Measurements from ENCODE around the gene CDK3. TPM values are rescaled to one million over a fixed set of nuclear protein-coding genes. Genes with fewer than 3 reads are reported as not detected.
A peak's percentile ranks its signal among the peaks of the same experiment; 100 is the strongest.

Gene CDK3
- total RNA-seq, 2 donors from 2014 or later = 5.3 to 8.2 TPM

DNA sequence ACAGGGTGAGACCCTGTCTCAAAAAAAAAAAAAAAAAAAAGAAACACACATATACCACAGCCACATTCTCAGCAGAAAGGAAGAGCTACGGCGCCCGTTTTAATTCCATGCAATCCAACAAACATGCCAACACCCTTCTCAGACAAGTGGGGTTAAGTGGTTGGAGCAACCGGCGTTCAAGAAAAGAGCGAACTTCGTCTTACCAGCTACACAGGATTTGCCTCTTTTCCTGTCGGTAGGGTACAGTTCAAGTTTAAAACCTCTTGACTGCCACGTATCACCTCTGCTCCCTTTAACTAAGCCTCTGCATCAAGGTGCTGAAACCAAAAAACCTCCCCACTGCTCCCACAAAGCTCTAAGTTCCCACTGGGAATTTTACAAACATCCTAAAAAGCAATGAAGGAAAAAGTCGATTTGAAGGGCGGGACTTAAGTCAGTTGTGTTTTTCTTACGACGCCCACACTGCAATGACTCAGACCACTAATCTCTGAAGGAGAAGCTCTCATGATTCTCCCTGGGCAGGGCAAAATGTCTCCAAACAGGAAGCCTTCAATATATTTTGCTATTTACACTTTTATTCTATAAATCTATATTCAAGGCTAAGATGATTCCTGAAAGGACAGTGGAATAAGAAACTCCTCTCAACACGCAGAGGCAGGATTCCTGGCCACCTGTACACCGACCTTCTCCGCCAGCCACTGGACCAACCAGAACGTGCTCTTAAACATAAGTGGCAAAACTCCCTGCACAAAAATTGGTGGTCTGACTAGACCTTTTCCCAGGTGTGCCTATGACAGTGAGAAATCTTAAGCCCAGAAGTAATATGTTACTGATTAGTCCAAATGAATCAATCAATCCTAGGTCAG, 52.8 kb downstream of the CDK3 start:
- peaks cover 29% of the 10 kb centered on the region for H3K36me3 ChIP-seq
- no peaks in the 10 kb centered on the region for H3K9me3 ChIP-seq
- H3K9ac ChIP-seq (ENCODE audit: low read depth in 2 of 2, low read length in 2 of 2) = no peak overlapping the region
- no peak for DNase-seq
- H3K27me3 ChIP-seq = no peaks in the 10 kb centered on the region
- H3K4me3 ChIP-seq = no peak overlapping the region
- TF ChIP-seq, protein P1, sequence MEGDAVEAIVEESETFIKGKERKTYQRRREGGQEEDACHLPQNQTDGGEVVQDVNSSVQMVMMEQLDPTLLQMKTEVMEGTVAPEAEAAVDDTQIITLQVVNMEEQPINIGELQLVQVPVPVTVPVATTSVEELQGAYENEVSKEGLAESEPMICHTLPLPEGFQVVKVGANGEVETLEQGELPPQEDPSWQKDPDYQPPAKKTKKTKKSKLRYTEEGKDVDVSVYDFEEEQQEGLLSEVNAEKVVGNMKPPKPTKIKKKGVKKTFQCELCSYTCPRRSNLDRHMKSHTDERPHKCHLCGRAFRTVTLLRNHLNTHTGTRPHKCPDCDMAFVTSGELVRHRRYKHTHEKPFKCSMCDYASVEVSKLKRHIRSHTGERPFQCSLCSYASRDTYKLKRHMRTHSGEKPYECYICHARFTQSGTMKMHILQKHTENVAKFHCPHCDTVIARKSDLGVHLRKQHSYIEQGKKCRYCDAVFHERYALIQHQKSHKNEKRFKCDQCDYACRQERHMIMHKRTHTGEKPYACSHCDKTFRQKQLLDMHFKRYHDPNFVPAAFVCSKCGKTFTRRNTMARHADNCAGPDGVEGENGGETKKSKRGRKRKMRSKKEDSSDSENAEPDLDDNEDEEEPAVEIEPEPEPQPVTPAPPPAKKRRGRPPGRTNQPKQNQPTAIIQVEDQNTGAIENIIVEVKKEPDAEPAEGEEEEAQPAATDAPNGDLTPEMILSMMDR (IDR thresholded peaks at IDR 0.05) = no peak
- peaks cover 4% of the 10 kb centered on the region for H3K4me1 ChIP-seq
- intact Hi-C loops (cut with DNase I) = no loop called here
- peak overlapping the region; percentile 45 for H3K27ac ChIP-seq

DNA sequence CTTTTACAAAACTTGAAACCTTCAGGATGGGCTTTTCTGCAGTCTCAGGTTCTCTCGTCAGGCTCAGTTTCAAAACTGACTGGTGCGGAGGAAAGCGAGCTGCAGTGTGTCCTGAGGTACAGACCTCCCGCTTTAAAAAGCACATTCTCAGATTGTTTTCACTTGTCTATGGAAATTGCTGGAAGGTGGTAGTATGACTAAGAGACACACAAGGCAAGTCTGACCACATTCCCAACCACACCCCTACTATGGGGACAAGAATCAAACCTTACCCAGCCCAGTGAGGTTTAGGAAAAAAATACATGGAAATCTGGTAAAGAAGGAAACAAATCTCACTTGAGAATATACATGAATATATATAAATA, 53.4 kb downstream of the CDK3 start:
- Histone ChIP-seq H3K4me1 (peaks cover 4% of the 10 kb centered on the region), H3K36me3 (peaks cover 31% of the 10 kb centered on the region), H3K27me3 (no peaks in the 10 kb centered on the region), H3K9me3 (no peaks in the 10 kb centered on the region), H3K4me3 (no peak overlapping the region), H3K9ac (ENCODE audit: low read depth in 2 of 2, low read length in 2 of 2) (no peak overlapping the region), H3K27ac (peak overlapping the region; percentile 45)
- TF ChIP-seq, protein P1 (IDR thresholded peaks at IDR 0.05) = no peak
- intact Hi-C loops (cut with DNase I) = no loop called here
- no peak for DNase-seq

Other genes with a start within 250 kb of the CDK3 start
- 10 to 100 TPM; 21.3 to 23.6 TPM for gene GALK1, start 235.7 kb upstream of the CDK3 start, total RNA-seq
- gene UNK, start 216.0 kb upstream of the CDK3 start, total RNA-seq = 10 to 100 TPM; 18.4 to 26.0 TPM
- gene UNC13D, start 156.5 kb upstream of the CDK3 start, total RNA-seq = 10 to 100 TPM; 25.9 to 35.0 TPM
- 100 to 1,000 TPM in 1 of 2 donors, 10 to 100 TPM in 1; 69.8 to 102 TPM for gene WBP2, start 145.5 kb upstream of the CDK3 start, total RNA-seq
- 10 to 100 TPM; 33.7 to 71.5 TPM for gene TRIM47, start 122.3 kb upstream of the CDK3 start, total RNA-seq
- gene TRIM65, start 103.9 kb upstream of the CDK3 start, total RNA-seq = 10 to 100 TPM; 14.5 to 26.0 TPM
- gene MRPL38, start 96.0 kb upstream of the CDK3 start, total RNA-seq = 100 to 1,000 TPM in 1 of 2 donors, 10 to 100 TPM in 1; 88.6 to 190 TPM
- gene FBF1, start 59.8 kb upstream of the CDK3 start, total RNA-seq = 10 to 100 TPM in 1 of 2 donors, 1 to 10 TPM in 1; 3.2 to 21.5 TPM
- gene ACOX1, start 21.7 kb upstream of the CDK3 start, total RNA-seq = 100 to 1,000 TPM; 110 to 136 TPM
- gene TEN1, start 21.6 kb upstream of the CDK3 start, total RNA-seq = 10 to 100 TPM; 15.9 to 18.6 TPM
- 10 to 100 TPM; 18.8 to 31.1 TPM for gene EVPL, start 26.5 kb downstream of the CDK3 start, total RNA-seq
- 10 to 100 TPM; 65.1 to 78.0 TPM for gene SRP68, start 71.7 kb downstream of the CDK3 start, total RNA-seq
- under 1 TPM; 0.19 to 0.49 TPM for gene GALR2, start 73.9 kb downstream of the CDK3 start, total RNA-seq
- gene ZACN, start 78.3 kb downstream of the CDK3 start, total RNA-seq = not detected
- gene EXOC7, start 102.9 kb downstream of the CDK3 start, total RNA-seq = 10 to 100 TPM; 88.0 to 95.0 TPM
- 1 to 10 TPM; 1.4 to 2.5 TPM for gene FOXJ1, start 140.4 kb downstream of the CDK3 start, total RNA-seq
- 10 to 100 TPM; 23.7 to 30.2 TPM for gene RNF157, start 239.6 kb downstream of the CDK3 start, total RNA-seq

Data from colonic mucosa (tissue), 4 donors.